LNCAP (cell line): Measurements from ENCODE around the gene SOX18.

ENCODE experiments used
- CTCF ChIP-seq: fragments of 450-650 bp; IDR thresholded peaks from 2 replicates; pipeline ENCODE4 v1.5.1; 2017; ENCODE audit warnings: mild to moderate bottlenecking

SOX18 gene

GRCh38 chr20:64091770-64092169 is 42.3 kb upstream of the SOX18 start:
- TF ChIP-seq CTCF, result no peak

GRCh38 chr20:64091340-64091739 is 41.9 kb upstream of the SOX18 start:
- TF ChIP-seq CTCF, result no peak

GRCh38 chr20:64090165-64090564 is 40.7 kb upstream of the SOX18 start:
- no peak for TF ChIP-seq CTCF

- no peak for TF ChIP-seq CTCF
These were observed 37.4 kb upstream of the SOX18 start for GRCh38 chr20:64086801-64087200.

- TF ChIP-seq CTCF, result no peak
These were observed 35.3 kb upstream of the SOX18 start for GRCh38 chr20:64084685-64085152.

GRCh38 chr20:64083804-64084684 is 34.6 kb upstream of the SOX18 start, which contains the start of gene LKAAEAR1:
LKAAEAR1 (minus strand) TSS chr20:64084398; CDS start chr20:64084219, 179 bp downstream.
- no peak; the same call in 1 of the 2 replicates for TF ChIP-seq CTCF

- peak; percentile 80 for TF ChIP-seq CTCF
These were observed 34.0 kb upstream of the SOX18 start for GRCh38 chr20:64083378-64083803.
